SH-SY5Y (cell line): ENCODE data around the gene GOLT1A.

Experiments
- GATA2 ChIP-seq: IDR thresholded peaks from 2 replicates; pipeline ENCODE4 v1.6.1; 2011; ENCODE audit warnings: mild to moderate bottlenecking, low read depth, low read length
- GATA3 ChIP-seq: IDR thresholded peaks from 2 replicates; pipeline ENCODE4 v1.6.1; 2011; ENCODE audit warnings: low read depth, mild to moderate bottlenecking, low read length, moderate library complexity

DNA sequence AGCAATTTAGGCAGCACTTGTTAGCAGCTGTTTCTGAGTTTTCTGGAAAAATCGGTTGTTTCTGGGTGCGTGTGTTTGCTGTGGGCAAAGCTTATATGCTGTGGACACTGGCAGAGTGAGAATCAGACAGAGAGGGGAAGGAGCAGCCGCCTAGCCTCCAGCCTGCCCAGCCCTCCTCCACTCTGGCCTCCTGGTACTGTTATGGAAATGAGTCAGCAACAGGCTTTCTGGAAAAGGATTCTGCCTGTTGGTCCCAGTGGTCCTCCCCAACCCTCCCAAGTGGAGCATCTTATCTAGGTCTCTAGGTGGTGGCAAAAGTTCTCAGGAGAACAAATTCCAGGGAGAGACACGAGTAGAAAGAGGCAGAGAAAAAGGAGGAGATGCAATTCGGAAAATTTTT, 42.2 kb upstream of the GOLT1A start:
- TF ChIP-seq GATA2 (no peak), GATA3 (no peak)
